Measurements from ENCODE around the gene PFDN1. TPM values are rescaled to one million over a fixed set of nuclear protein-coding genes. Genes with fewer than 3 reads are reported as not detected.

The PFDN1 gene
- total and polyA plus RNA-seq, 2 donors: 40.6 to 86.5 TPM

DNA sequence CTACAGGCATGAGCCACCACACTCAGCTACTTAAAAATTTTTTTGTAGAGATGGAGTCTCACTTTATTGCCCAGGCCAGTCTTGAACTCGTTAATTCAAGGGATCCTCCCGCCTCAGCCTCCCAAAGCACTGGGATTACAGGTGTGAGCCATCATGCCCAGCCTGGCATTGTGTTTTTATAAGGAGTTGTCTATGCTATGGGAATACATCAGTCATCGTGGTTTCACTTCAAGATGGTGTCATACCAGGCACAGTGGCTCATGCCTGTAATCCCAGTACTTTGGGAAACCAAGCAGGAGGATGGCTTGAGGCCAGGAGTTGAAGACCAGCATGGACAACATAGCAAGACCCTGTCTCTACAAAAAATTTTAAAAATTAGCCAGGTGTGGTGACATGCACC, 78.2 kb downstream of the PFDN1 start:
- no peak overlapping the region for H3K4me3 ChIP-seq (ENCODE audit: low read depth, low read length)
- 90% methylated on average over 3 of the region's 3 CpGs for WGBS
- H3K36me3 ChIP-seq (ENCODE audit: insufficient read depth): no peaks in the 10 kb centered on the region
- no peak for DNase-seq (ENCODE audit: extremely low spot score)
- H3K4me1 ChIP-seq (ENCODE audit: insufficient read depth): no peaks in the 10 kb centered on the region
- no peak overlapping the region for H3K27ac ChIP-seq (ENCODE audit: low read depth)

DNA sequence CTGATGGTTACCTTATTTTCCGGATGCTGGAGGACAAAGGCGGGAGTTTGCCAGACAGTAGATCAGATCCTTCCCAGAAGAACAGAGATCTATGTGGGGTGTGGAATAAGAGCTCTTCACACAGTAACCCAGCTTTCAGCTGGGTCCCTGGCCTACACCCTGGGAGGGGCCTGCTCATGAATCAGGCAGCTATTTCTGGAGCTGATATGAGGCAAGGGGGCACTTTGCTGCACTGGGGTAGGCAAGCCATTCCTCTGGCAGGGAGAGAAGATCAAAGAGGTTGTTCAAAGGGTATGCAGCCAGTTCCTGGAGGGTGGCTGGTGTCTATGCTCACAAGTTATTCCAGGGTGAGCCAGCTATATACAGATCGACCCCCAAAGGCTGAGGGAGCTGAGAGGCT, 79.3 kb downstream of the PFDN1 start:
- no peak for DNase-seq (ENCODE audit: extremely low spot score)
- Histone ChIP-seq H3K27ac (ENCODE audit: low read depth) (no peak overlapping the region), H3K4me3 (ENCODE audit: low read depth, low read length) (no peak overlapping the region), H3K36me3 (ENCODE audit: insufficient read depth) (no peaks in the 10 kb centered on the region), H3K4me1 (ENCODE audit: insufficient read depth) (no peaks in the 10 kb centered on the region)
- WGBS: 87% methylated on average over 3 of the region's 3 CpGs

DNA sequence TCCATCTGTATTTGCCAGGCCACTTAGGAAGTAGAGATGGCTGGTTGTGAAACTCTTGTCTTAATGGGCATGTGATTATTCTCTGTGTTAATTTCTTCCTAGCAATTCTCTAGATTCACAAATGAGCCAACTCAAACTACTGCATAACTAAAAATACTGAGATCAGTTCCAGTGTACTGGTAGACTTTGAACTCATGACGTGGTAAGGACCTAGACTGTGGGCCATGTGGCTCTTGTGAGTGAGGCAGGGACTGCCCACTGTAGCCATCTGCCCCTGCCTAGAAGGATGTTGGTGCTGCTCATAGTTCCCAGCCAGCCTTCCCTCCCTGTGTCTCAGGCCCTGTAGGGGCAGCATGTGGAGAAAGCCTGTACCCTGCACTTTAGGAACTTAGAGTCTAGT, 80.5 kb downstream of the PFDN1 start:
- no peak for DNase-seq (ENCODE audit: extremely low spot score)
- WGBS: 98% methylated on average over 1 of the region's 1 CpG
- Histone ChIP-seq H3K4me1 (ENCODE audit: insufficient read depth) (no peaks in the 10 kb centered on the region), H3K36me3 (ENCODE audit: insufficient read depth) (no peaks in the 10 kb centered on the region), H3K4me3 (ENCODE audit: low read depth, low read length) (no peak overlapping the region), H3K27ac (ENCODE audit: low read depth) (no peak overlapping the region)

DNA sequence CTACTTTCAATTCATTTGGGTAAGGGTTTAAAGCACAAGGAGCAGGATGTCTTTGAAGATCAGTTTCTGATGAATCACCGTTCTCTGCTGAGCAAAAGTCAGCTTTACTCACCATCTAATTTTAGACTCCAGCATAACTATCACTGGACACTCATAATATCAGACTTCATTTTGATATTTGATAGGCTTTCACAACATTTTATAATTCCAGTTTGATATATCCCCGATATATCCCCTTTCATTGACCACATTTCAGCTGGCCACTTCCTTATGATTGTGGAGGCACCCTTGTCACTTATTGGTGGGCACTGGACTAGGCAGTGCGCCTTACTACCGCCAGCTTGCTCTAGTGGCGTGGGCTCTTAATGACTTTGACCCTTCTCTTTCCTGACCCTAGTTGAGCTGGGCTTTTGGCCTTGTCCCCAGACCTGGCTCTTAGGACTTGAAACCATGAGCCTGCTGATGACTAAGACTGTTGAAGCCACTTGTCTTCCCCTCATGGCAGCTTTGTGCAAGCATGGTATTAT, 81.1 kb downstream of the PFDN1 start:
- H3K4me1 ChIP-seq (ENCODE audit: insufficient read depth): no peaks in the 10 kb centered on the region
- no peaks in the 10 kb centered on the region for H3K36me3 ChIP-seq (ENCODE audit: insufficient read depth)
- DNase-seq (ENCODE audit: extremely low spot score): no peak
- no peak overlapping the region for H3K27ac ChIP-seq (ENCODE audit: low read depth)
- WGBS: 88% methylated on average over 5 of the region's 5 CpGs
- H3K4me3 ChIP-seq (ENCODE audit: low read depth, low read length): no peak overlapping the region

DNA sequence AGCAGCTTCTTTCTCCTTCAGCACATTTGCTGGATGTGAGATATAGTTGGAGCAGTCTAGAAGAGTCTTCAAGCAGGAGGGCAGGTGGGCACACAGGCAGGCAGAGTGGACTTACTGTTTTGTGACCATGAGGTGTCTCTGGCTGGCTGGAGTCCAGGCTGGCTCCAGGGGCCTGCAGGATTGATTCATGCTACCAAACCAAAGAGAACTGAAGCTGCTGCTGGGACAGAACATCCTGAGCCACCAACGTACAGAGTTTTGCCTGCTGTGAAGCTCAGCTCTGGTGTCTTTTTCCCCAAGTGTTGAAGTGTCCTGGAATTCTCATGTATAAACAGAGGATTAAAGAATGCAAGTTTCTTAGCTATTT, 82.2 kb downstream of the PFDN1 start:
- Histone ChIP-seq H3K27ac (ENCODE audit: low read depth) (no peak overlapping the region), H3K4me1 (ENCODE audit: insufficient read depth) (no peaks in the 10 kb centered on the region), H3K36me3 (ENCODE audit: insufficient read depth) (no peaks in the 10 kb centered on the region), H3K4me3 (ENCODE audit: low read depth, low read length) (no peak overlapping the region)
- DNase-seq (ENCODE audit: extremely low spot score): no peak
- 47% methylated on average over 1 of the region's 1 CpG for WGBS

DNA sequence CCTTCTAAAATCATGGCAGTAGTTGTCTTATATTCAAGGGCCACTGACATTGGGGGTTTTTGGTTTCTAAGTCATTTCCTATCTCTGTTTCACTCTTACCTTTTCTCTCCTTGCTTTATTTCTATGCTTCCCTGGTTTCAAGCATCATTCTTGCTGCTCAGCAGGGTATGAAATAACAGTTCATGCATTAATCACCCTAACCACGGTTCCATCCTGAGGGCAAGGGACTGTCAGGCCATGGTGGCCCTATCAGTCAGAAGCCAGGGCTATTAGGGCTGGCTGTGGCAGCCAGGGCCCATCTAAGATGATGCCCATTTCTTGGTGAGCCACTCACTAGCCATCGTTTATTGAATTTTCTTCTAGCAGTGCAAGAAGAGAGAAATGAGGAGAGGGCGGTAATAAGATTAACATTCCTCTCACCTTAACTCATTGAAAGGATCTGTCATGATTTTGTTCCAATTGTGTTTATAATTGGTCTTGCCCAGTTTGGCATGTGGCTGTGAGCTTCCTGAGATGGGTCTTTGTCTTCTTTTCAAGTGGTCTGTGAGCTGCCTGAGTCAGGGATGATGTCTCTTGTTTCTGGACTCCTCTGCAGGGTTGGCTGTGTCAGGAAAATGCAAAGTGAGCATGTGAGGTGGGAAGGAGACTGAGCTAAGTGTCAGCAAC, 82.7 kb downstream of the PFDN1 start:
- no peak for DNase-seq (ENCODE audit: extremely low spot score)
- H3K27ac ChIP-seq (ENCODE audit: low read depth): no peak overlapping the region
- H3K4me1 ChIP-seq (ENCODE audit: insufficient read depth): no peaks in the 10 kb centered on the region
- WGBS: 84% methylated on average over 3 of the region's 3 CpGs
- H3K4me3 ChIP-seq (ENCODE audit: low read depth, low read length): no peak overlapping the region
- no peaks in the 10 kb centered on the region for H3K36me3 ChIP-seq (ENCODE audit: insufficient read depth)

DNA sequence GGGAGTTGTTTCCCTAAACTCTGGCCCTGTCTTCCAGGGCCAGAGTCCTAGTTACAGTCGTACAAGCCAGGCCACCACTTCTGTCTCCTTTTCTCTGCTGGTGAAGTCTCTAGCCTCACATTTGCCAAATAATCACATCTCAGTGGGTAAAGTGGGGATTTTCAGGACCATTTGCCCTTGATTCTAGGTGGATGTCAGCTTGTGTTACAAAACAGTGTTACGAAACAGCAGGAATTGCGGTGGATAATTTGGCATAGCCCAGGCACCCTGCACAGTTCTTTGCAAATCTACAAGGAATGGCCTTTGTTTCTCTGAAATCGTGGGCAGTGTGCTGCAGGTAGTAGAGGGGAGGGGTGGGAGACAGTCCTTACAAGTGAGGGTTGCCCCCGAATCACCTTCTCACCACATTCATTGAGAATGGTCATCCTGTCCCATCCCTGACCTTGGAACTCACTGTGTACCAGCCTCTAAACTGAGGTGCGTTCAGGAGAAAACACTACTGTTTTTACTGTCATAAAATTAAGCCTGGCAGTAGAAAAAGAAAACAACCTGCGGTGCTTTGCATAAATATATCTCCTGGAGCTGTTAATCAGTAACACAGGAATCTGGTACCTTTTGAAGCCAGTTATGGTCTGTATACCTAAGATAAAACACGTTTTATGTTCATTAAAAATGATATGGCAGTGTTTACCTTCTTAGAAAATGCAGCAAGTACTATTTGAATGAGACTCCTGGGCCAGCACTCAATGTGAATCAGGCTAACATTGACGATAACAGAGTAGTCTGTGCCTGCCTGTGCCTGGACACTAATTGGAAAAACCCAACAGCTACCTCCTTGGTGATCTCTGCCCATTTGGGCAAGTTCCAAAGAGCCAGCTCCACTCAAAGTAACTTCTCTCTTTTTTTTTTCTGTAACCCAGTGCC, 83.6 kb downstream of the PFDN1 start:
- Histone ChIP-seq H3K4me3 (ENCODE audit: low read depth, low read length) (no peak overlapping the region), H3K4me1 (ENCODE audit: insufficient read depth) (no peaks in the 10 kb centered on the region), H3K36me3 (ENCODE audit: insufficient read depth) (no peaks in the 10 kb centered on the region), H3K27ac (ENCODE audit: low read depth) (no peak overlapping the region)
- WGBS: 81% methylated on average over 9 of the region's 9 CpGs
- DNase-seq (ENCODE audit: extremely low spot score): no peak

DNA sequence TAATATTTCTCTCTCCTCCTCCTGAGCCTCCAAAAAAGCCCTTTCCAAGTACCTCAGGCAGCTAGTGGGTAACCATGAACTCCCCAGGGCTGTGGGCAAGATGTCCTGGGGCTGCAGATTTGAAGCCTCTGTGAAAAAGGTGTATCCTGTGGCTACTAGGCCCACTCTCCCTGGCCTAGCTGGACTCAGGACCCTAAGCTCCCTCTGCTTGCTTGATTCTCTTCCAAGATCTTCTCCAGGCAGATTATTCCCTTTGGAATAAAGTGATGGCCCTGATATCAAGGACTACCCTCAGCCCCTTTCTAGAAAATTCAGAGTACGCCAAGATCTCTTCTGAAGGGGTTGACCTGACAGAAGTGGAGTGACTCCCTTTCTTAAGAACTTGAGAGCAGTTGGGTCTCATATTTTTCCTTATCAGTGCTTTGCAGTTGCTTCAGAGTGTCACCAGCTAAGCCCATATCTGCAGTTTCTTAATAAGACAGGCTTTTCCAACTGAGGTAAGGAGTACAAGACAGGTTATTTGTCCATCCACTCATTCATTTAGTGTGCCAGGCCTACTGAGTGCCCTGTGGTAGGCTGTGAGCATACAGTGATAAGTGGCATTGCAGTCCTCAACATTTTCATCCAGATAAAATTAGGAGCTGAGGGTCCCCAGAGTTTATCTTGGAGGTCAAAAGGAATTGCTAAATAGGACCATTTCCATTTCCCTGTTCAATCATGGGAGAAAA, 85.4 kb downstream of the PFDN1 start:
- Histone ChIP-seq H3K36me3 (ENCODE audit: insufficient read depth) (no peaks in the 10 kb centered on the region), H3K27ac (ENCODE audit: low read depth) (no peak overlapping the region), H3K4me3 (ENCODE audit: low read depth, low read length) (no peak overlapping the region), H3K4me1 (ENCODE audit: insufficient read depth) (no peaks in the 10 kb centered on the region)
- no peak for DNase-seq (ENCODE audit: extremely low spot score)
- WGBS: 98% methylated on average over 1 of the region's 1 CpG

DNA sequence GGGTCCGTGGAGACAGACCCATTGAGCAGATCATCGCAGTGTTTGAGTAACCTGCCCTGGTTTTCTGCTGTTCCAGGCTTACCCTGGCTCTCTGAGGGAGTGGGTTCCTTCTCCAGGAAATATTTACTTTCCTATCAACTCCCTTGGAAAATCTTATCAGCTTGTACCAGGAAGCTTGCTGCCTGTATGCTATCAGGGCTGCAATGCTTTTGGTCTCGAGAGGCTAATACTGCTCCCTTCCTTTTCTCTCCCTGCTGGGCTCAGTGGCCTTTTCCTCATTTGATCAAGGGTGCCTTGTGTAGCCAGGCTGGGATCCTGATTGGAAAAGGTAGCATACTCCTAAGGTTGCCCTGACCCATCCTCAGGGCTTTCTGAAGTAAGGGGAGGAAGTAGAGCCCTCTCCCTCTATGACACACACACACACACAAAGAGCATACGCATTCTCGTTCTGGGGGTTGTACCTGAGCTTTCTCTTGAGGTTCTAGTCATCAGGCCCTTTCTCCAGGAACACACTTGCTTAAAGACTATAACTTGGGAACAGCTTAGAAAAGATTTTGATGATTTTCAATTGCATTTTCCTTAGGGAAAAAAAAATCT, 86.3 kb downstream of the PFDN1 start:
- 69% methylated on average over 5 of the region's 5 CpGs for WGBS
- no peaks in the 10 kb centered on the region for H3K4me1 ChIP-seq (ENCODE audit: insufficient read depth)

DNA sequence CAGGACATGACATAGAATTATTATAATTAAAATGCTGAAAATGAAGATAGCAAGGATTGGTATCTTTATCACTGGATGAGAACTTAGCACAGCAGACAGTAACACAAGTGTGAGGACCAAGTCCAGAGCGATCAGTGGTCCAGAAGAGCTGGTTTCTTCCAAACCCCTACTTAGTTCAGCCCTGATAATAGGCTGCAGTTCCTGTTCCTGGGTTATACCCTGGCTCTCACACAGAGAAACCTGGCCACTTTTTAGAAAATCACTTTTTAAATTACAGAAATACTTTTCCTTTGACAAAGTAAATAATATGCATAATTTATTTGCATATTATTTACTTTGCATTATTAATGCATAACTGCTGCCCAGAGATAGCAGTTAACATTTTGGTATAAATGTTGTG, 87.6 kb downstream of the PFDN1 start:
- Histone ChIP-seq H3K4me3 (ENCODE audit: low read depth, low read length) (no peak overlapping the region), H3K27ac (ENCODE audit: low read depth) (no peak overlapping the region), H3K36me3 (ENCODE audit: insufficient read depth) (peaks cover 2% of the 10 kb centered on the region), H3K4me1 (ENCODE audit: insufficient read depth) (no peaks in the 10 kb centered on the region)
- 88% methylated on average over 1 of the region's 1 CpG for WGBS
- no peak for DNase-seq (ENCODE audit: extremely low spot score)

More for the DNA sequence above, 86.3 kb downstream of the PFDN1 start:
- H3K36me3 ChIP-seq (ENCODE audit: insufficient read depth): no peaks in the 10 kb centered on the region
- H3K27ac ChIP-seq (ENCODE audit: low read depth): no peak overlapping the region
- no peak for DNase-seq (ENCODE audit: extremely low spot score)
- H3K4me3 ChIP-seq (ENCODE audit: low read depth, low read length): no peak overlapping the region

DNA sequence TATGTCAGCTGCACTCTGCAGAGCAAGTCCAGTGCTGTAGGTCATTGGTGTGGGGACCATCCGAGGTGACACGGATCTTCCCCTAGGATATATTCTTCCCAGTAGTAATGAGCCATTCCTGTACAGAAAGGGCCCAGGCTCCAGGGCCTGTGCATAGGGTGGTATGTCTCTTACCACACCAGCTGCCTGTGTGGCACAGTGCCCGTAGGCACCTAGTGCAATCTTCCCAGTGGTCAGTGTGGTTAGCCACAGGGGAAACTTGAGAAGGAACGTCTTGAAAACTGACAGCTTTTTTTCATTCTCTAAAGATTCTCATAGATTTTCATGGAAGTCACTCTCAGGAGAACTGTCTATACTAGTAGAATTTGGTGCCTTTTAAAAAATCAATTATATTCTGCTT, 88.1 kb downstream of the PFDN1 start:
- Histone ChIP-seq H3K27ac (ENCODE audit: low read depth) (no peak overlapping the region), H3K36me3 (ENCODE audit: insufficient read depth) (peaks cover 2% of the 10 kb centered on the region), H3K4me1 (ENCODE audit: insufficient read depth) (no peaks in the 10 kb centered on the region), H3K4me3 (ENCODE audit: low read depth, low read length) (no peak overlapping the region)
- WGBS: 81% methylated on average over 4 of the region's 4 CpGs
- no peak for DNase-seq (ENCODE audit: extremely low spot score)

DNA sequence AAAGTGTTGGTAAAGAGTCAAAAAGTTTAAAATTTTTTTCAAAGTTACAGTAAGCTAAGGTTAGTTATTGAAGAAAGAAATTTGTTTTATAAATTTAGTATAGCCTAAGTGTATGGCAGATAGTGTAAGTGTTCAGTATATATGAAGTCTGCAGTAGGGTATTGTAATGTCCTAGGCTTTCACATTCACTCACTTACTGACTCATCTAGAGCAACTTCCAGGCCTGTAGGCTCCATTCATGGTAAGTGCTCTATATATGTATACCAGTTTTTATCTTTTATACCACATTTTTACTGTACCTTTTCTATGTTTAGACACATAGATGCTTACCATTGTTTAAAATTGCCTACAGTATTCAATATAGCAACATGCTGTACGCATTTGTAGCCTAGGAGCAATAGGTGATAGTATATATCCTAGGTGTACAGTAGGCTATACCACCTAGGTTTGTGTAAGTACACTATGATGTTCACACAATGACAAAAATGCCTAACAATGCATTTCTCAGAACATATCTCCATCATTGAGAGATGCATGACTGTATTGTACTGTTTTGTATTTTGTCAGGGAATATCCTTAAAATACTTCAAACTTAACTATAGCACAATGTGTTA, 89.4 kb downstream of the PFDN1 start:
- Histone ChIP-seq H3K36me3 (ENCODE audit: insufficient read depth) (peaks cover 2% of the 10 kb centered on the region), H3K4me3 (ENCODE audit: low read depth, low read length) (no peak overlapping the region), H3K4me1 (ENCODE audit: insufficient read depth) (no peaks in the 10 kb centered on the region), H3K27ac (ENCODE audit: low read depth) (no peak overlapping the region)
- 99% methylated on average over 1 of the region's 1 CpG for WGBS
- DNase-seq (ENCODE audit: extremely low spot score): no peak

DNA sequence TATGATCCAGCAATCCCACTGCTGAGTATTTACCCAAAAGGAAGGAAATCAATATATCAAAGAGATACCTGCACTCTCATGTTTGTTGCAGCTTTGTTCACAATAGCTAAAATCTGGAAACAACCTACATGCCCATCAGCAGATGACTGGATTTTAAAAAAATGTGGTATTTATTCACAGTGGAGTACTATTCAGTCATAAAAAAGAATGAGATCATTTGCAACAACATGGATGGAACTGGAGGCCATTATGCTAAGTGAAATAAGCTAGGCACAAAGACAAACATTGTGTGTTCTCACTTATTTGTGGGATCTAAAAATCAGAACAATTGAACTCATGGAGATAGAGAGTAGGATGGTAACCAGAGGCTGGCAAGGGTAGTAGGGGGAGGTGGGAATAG, 94.8 kb downstream of the PFDN1 start:
- Histone ChIP-seq H3K36me3 (ENCODE audit: insufficient read depth) (peaks cover 2% of the 10 kb centered on the region), H3K4me1 (ENCODE audit: insufficient read depth) (no peaks in the 10 kb centered on the region), H3K27ac (ENCODE audit: low read depth) (no peak overlapping the region), H3K4me3 (ENCODE audit: low read depth, low read length) (no peak overlapping the region)
- no peak for DNase-seq (ENCODE audit: extremely low spot score)

All from urinary bladder (tissue), 4 donors.